GM23338 (cell line): ENCODE results near the gene EIF3F. TPM values are rescaled to one million over a fixed set of nuclear protein-coding genes. Genes with fewer than 3 reads are reported as not detected.

Experiments used
- ATAC-seq: fragments of 200-7000 bp; cut with Tn5 transposase; 3 replicates; pipeline ENCODE4 v1.9.1; 2020
- DNase-seq: peaks from one replicate; pipeline ENCODE4 v3.0.0-alpha.2; 2015; ENCODE audit warnings: low spot score
- H2AFZ ChIP-seq: fragments of 200-600 bp; sonication (generic); 2 replicates; pipeline ENCODE4 v1.8.0; 2016; ENCODE audit warnings: antibody characterized with exemption, mild to moderate bottlenecking, moderate library complexity
- H3F3A ChIP-seq: fragments of 200-600 bp; sonication (generic); replicated peaks from 2 replicates; pipeline ENCODE4 v1.8.0; 2017; ENCODE audit warnings: antibody characterized with exemption, mixed run types, low read depth
- H3K27ac ChIP-seq: fragments of 200-600 bp; sonication (generic); 2 replicates; pipeline ENCODE4 v1.6.1; 2016; ENCODE audit warnings: low read depth
- H3K27me3 ChIP-seq: fragments of 200-600 bp; sonication (generic); 2 replicates; pipeline ENCODE4 v1.8.0; 2016; ENCODE audit warnings: mild to moderate bottlenecking, mixed run types, moderate library complexity; ENCODE audit not compliant: insufficient read depth
- H3K36me3 ChIP-seq: fragments of 200-600 bp; sonication (generic); 2 replicates; pipeline ENCODE4 v1.8.0; 2016; ENCODE audit warnings: mild to moderate bottlenecking; ENCODE audit not compliant: insufficient read depth
- H3K4me1 ChIP-seq: fragments of 200-600 bp; sonication (generic); 2 replicates; pipeline ENCODE4 v1.8.0; 2016; ENCODE audit warnings: mild to moderate bottlenecking, moderate library complexity; ENCODE audit not compliant: insufficient read depth
- H3K4me2 ChIP-seq: fragments of 200-600 bp; sonication (generic); 2 replicates; pipeline ENCODE4 v1.7.1; 2017; ENCODE audit warnings: mixed run types
- H3K4me3 ChIP-seq: fragments of 200-600 bp; sonication (generic); 2 replicates; pipeline ENCODE4 v1.6.1; 2016; ENCODE audit warnings: mixed run types
- H3K79me2 ChIP-seq: fragments of 200-600 bp; sonication (generic); replicated peaks from 2 replicates; pipeline ENCODE4 v1.8.0; 2017; ENCODE audit warnings: mild to moderate bottlenecking; ENCODE audit not compliant: insufficient read depth
- H3K9me2 ChIP-seq: fragments of 200-600 bp; sonication (generic); 2 replicates; pipeline ENCODE4 v1.8.0; 2017; ENCODE audit not compliant: insufficient read depth
- H4K20me1 ChIP-seq: fragments of 200-600 bp; sonication (generic); replicated peaks from 2 replicates; pipeline ENCODE4 v1.8.0; 2017; ENCODE audit warnings: mild to moderate bottlenecking; ENCODE audit not compliant: insufficient read depth
- H3K27ac Mint-ChIP-seq: 2 replicates; pipeline ENCODE4 v1.8.0; 2020; ENCODE audit warnings: inconsistent platforms, mild to moderate bottlenecking, moderate library complexity, mixed read lengths
- H3K27me3 Mint-ChIP-seq: 3 replicates; pipeline ENCODE4 v1.8.0; 2022; ENCODE audit warnings: low read depth, mild to moderate bottlenecking, moderate library complexity, mixed read lengths, inconsistent platforms; ENCODE audit not compliant: insufficient read depth, poor library complexity
- H3K36me3 Mint-ChIP-seq: 3 replicates; pipeline ENCODE4 v1.8.0; 2021; ENCODE audit warnings: low read depth, mild to moderate bottlenecking, inconsistent platforms, moderate library complexity, mixed read lengths
- H3K4me1 Mint-ChIP-seq: 3 replicates; pipeline ENCODE4 v1.8.0; 2020; ENCODE audit warnings: mild to moderate bottlenecking, inconsistent platforms, mixed read lengths
- H3K4me3 Mint-ChIP-seq: 3 replicates; pipeline ENCODE4 v1.8.0; 2021; ENCODE audit warnings: moderate library complexity, mild to moderate bottlenecking, inconsistent platforms, mixed read lengths
- H3K9me3 Mint-ChIP-seq: 3 replicates; pipeline ENCODE4 v1.8.0; 2020; ENCODE audit warnings: moderate library complexity, mild to moderate bottlenecking, inconsistent platforms, mixed read lengths
- CREB1 ChIP-seq: fragments of 250-450 bp; sonication (Bioruptor Pico); IDR thresholded peaks from 2 replicates; pipeline ENCODE4 v1.5.0; 2020; ENCODE audit warnings: low read depth, mild to moderate bottlenecking, moderate library complexity
- EZH2phosphoT487 ChIP-seq: fragments of 200-600 bp; sonication (generic); IDR thresholded peaks from one replicate; pipeline ENCODE4 v1.8.1; 2018; ENCODE audit warnings: antibody characterized with exemption; ENCODE audit not compliant: unreplicated experiment
- JUNB ChIP-seq: IDR thresholded peaks from one replicate; pipeline ENCODE4 v1.6.1; 2016; ENCODE audit warnings: antibody characterized with exemption; ENCODE audit not compliant: unreplicated experiment
- NANOG ChIP-seq: IDR thresholded peaks from 2 replicates; pipeline ENCODE4 v1.6.1; 2016; ENCODE audit warnings: antibody characterized with exemption, borderline replicate concordance
- POLR2AphosphoS5 ChIP-seq: IDR thresholded peaks from 2 replicates; pipeline ENCODE4 v1.6.1; 2016; ENCODE audit warnings: antibody characterized with exemption, low read depth
- STAT1 ChIP-seq: IDR thresholded peaks from one replicate; pipeline ENCODE4 v1.6.1; 2016; ENCODE audit warnings: antibody characterized with exemption; ENCODE audit not compliant: unreplicated experiment
- polyA plus RNA-seq: library from polyadenylated mRNA; unstranded; fragments of >200 nt; fragmentation: Nextera tagmentation; extraction: Ambion mirVana; gene quantifications from 2 replicates; pipeline ENCODE4 v1.2.1, GENCODE V29; 2016
- total RNA-seq: library from RNA; depleted of rRNA; stranded (reverse); fragments of >200 nt; shearing (Covaris generic); gene quantifications from 2 replicates; pipeline ENCODE4 v1.2.3, GENCODE V29; 2014
- TF ChIP-seq, protein P1 (sequence below): fragments of 250-450 bp; sonication (Bioruptor Pico); IDR thresholded peaks from 2 replicates; pipeline ENCODE4 v1.5.0; 2020; ENCODE audit warnings: mild to moderate bottlenecking, moderate library complexity
- TF ChIP-seq, protein P2 (sequence below): IDR thresholded peaks from 2 replicates; pipeline ENCODE4 v1.6.1; 2016; ENCODE audit warnings: antibody characterized with exemption
- TF ChIP-seq, protein P3 (sequence below): IDR thresholded peaks from one replicate; pipeline ENCODE4 v1.6.1; 2018; ENCODE audit warnings: antibody characterized with exemption; ENCODE audit not compliant: unreplicated experiment

Gene EIF3F
- total and polyA plus RNA-seq, 2 experiments from 2014 or later, result 237 to 555 TPM

DNA sequence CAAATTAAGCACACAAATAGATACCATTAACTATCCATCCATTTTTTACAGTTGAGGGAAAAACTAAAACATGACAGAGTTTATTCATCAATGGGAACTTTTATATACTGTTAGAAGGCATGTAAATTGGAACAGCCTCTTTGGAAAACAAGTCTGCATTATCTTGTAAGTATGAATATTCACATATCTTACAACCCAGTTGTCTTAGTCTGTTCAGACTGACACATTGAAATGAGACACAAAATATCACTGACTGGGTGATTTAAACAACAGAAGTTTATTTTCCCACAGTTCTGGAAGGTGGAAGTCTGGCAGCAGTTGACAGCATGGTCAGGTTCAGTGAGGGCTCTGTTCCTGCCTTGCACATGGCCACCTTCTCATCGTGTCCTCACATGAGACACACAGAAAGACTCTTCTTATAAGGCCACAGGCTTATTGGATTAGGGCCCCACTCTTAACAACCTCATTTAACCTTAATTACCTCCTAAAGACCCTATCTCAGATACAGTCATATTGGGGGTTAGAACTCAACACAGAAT, 5.4 kb upstream of the EIF3F start (continued):
- TF ChIP-seq, protein P1, sequence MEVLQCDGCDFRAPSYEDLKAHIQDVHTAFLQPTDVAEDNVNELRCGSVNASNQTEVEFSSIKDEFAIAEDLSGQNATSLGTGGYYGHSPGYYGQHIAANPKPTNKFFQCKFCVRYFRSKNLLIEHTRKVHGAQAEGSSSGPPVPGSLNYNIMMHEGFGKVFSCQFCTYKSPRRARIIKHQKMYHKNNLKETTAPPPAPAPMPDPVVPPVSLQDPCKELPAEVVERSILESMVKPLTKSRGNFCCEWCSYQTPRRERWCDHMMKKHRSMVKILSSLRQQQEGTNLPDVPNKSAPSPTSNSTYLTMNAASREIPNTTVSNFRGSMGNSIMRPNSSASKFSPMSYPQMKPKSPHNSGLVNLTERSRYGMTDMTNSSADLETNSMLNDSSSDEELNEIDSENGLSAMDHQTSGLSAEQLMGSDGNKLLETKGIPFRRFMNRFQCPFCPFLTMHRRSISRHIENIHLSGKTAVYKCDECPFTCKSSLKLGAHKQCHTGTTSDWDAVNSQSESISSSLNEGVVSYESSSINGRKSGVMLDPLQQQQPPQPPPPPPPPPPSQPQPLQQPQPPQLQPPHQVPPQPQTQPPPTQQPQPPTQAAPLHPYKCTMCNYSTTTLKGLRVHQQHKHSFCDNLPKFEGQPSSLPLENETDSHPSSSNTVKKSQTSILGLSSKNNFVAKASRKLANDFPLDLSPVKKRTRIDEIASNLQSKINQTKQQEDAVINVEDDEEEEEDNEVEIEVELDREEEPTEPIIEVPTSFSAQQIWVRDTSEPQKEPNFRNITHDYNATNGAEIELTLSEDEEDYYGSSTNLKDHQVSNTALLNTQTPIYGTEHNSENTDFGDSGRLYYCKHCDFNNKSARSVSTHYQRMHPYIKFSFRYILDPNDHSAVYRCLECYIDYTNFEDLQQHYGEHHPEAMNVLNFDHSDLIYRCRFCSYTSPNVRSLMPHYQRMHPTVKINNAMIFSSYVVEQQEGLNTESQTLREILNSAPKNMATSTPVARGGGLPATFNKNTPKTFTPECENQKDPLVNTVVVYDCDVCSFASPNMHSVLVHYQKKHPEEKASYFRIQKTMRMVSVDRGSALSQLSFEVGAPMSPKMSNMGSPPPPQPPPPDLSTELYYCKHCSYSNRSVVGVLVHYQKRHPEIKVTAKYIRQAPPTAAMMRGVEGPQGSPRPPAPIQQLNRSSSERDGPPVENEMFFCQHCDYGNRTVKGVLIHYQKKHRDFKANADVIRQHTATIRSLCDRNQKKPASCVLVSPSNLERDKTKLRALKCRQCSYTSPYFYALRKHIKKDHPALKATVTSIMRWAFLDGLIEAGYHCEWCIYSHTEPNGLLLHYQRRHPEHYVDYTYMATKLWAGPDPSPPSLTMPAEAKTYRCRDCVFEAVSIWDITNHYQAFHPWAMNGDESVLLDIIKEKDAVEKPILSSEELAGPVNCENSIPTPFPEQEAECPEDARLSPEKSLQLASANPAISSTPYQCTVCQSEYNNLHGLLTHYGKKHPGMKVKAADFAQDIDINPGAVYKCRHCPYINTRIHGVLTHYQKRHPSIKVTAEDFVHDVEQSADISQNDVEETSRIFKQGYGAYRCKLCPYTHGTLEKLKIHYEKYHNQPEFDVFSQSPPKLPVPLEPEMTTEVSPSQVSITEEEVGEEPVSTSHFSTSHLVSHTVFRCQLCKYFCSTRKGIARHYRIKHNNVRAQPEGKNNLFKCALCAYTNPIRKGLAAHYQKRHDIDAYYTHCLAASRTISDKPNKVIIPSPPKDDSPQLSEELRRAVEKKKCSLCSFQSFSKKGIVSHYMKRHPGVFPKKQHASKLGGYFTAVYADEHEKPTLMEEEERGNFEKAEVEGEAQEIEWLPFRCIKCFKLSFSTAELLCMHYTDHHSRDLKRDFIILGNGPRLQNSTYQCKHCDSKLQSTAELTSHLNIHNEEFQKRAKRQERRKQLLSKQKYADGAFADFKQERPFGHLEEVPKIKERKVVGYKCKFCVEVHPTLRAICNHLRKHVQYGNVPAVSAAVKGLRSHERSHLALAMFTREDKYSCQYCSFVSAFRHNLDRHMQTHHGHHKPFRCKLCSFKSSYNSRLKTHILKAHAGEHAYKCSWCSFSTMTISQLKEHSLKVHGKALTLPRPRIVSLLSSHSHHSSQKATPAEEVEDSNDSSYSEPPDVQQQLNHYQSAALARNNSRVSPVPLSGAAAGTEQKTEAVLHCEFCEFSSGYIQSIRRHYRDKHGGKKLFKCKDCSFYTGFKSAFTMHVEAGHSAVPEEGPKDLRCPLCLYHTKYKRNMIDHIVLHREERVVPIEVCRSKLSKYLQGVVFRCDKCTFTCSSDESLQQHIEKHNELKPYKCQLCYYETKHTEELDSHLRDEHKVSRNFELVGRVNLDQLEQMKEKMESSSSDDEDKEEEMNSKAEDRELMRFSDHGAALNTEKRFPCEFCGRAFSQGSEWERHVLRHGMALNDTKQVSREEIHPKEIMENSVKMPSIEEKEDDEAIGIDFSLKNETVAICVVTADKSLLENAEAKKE, result no peak
- TF ChIP-seq CREB1 (CRISPR knock-in tag), result no peak
- no peak for TF ChIP-seq POLR2AphosphoS5

DNA sequence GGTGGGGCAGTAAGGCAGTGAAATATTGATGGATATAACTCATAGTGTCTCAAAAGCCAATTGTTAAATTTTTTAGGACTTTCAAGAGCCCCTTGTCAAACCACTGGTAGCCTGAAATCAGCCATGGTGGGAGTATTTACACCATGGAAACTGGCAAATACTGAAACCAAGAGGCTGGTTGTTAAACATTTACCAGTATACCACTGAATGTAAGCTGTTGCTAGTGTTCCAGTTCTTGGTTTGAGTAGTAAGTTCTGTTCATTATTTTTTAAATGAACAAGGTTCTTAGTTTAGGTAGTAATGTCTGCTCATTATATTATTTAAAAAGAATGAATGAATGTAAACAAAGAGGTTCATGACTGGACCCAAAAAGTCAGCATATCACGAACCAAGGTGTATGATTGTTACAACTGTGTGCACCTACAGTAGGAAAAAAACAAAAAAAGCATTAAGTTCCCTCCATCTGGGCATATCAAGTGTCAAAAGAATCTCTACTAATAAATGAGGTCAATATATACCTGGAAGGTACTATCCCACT, 4.5 kb upstream of the EIF3F start:
- H3K4me3 ChIP-seq, result no peak overlapping the region
- no peaks in the 10 kb centered on the region for H3K9me2 ChIP-seq
- DNase-seq (no peak), ATAC-seq (no peak)
- H3K27me3 ChIP-seq, result no peaks in the 10 kb centered on the region
- Mint-ChIP-seq H3K4me1 (peaks cover 13% of the 10 kb centered on the region), H3K9me3 (no peaks in the 10 kb centered on the region; the same call in 2 of the 3 replicates), H3K4me3 (no peak overlapping the region), H3K27ac (no peak overlapping the region), H3K27me3 (no peaks in the 10 kb centered on the region), H3K36me3 (peaks cover 1% of the 10 kb centered on the region; the same call in 2 of the 3 replicates)
- H3K4me1 ChIP-seq, result no peaks in the 10 kb centered on the region; the same call in 1 of the 2 replicates
- H3K27ac ChIP-seq, result no peak overlapping the region
- H4K20me1 ChIP-seq, result 0 out of 2 replicates have a peak, but pooled peaks cover under 1% of the 10 kb centered on the region
- H3F3A ChIP-seq, result peaks cover under 1% of the 10 kb centered on the region; the same call in 1 of the 2 replicates
- no peak overlapping the region for H3K4me2 ChIP-seq
- peaks cover 4% of the 10 kb centered on the region for H3K79me2 ChIP-seq
- no peaks in the 10 kb centered on the region for H3K36me3 ChIP-seq
- no peak overlapping the region for H2AFZ ChIP-seq
- TF ChIP-seq JUNB, result no peak
- TF ChIP-seq STAT1, result no peak
- no peak for TF ChIP-seq NANOG
- TF ChIP-seq, protein P2, sequence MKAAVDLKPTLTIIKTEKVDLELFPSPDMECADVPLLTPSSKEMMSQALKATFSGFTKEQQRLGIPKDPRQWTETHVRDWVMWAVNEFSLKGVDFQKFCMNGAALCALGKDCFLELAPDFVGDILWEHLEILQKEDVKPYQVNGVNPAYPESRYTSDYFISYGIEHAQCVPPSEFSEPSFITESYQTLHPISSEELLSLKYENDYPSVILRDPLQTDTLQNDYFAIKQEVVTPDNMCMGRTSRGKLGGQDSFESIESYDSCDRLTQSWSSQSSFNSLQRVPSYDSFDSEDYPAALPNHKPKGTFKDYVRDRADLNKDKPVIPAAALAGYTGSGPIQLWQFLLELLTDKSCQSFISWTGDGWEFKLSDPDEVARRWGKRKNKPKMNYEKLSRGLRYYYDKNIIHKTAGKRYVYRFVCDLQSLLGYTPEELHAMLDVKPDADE, result no peak
- TF ChIP-seq EZH2phosphoT487, result no peak
- no peak for TF ChIP-seq POLR2AphosphoS5
- TF ChIP-seq, protein P3, sequence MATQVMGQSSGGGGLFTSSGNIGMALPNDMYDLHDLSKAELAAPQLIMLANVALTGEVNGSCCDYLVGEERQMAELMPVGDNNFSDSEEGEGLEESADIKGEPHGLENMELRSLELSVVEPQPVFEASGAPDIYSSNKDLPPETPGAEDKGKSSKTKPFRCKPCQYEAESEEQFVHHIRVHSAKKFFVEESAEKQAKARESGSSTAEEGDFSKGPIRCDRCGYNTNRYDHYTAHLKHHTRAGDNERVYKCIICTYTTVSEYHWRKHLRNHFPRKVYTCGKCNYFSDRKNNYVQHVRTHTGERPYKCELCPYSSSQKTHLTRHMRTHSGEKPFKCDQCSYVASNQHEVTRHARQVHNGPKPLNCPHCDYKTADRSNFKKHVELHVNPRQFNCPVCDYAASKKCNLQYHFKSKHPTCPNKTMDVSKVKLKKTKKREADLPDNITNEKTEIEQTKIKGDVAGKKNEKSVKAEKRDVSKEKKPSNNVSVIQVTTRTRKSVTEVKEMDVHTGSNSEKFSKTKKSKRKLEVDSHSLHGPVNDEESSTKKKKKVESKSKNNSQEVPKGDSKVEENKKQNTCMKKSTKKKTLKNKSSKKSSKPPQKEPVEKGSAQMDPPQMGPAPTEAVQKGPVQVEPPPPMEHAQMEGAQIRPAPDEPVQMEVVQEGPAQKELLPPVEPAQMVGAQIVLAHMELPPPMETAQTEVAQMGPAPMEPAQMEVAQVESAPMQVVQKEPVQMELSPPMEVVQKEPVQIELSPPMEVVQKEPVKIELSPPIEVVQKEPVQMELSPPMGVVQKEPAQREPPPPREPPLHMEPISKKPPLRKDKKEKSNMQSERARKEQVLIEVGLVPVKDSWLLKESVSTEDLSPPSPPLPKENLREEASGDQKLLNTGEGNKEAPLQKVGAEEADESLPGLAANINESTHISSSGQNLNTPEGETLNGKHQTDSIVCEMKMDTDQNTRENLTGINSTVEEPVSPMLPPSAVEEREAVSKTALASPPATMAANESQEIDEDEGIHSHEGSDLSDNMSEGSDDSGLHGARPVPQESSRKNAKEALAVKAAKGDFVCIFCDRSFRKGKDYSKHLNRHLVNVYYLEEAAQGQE, result no peak
